Measurements from ENCODE around the gene MINAR2.

Gene MINAR2

DNA sequence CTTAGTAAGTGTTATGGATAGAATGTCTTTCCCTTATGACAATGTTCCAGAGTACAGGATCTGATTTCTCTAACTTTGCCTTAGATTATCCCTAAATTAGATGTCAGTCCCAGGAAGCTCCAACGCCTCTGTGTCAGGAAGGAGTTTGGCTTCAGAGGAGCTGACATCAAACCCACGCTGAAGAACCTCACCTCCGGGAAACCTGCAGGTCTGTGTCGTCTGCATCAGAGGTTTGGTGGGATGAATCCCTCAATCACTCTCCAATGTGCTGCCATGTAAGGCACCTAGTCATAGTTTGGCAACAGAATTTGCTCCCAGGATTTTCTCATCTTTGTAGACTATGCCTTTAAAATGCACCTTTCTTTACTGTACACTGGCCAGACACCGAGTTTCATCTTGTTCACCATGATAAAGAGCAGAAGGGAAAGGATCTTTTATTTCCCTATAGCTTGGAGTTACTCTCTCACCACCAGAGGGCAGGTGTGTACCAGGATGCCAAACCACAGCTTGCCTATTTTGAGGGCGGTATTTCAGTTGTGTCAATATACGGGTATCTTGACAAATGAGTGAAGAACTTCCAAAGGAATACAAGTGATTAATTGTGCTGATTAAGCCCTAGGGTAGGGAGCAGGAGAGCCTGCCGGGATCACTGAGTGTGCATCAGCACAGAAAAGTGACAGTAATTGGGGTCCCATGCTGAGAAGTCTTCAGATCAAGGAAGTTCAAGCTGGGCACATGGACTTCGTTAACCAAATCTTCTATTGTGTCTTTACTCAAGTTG lies 23.4 kb downstream of the MINAR2 start:
- no peak overlapping the region for H3K4me3 ChIP-seq (ENCODE audit: low read depth, low read length)

DNA sequence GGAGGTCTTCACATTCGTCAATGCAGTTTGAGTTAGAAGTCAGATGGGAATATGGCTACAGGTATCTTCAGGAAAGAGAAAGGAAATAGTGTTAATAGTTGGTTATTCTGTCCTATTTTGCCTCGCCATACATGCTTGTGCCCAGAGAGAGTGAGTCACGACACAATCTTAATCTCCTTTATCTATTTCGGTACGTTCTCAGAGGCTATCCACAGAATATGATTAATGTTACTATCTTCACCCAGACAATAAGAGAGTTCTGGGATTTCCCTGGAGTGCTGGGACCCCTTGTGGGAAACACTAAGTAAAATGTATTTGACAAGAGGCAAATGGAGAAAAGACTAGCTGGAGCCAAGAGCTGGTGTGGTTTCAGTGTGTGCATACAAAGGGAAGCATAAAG lies 25.5 kb downstream of the MINAR2 start:
- no peak overlapping the region for H3K4me3 ChIP-seq (ENCODE audit: low read depth, low read length)

DNA sequence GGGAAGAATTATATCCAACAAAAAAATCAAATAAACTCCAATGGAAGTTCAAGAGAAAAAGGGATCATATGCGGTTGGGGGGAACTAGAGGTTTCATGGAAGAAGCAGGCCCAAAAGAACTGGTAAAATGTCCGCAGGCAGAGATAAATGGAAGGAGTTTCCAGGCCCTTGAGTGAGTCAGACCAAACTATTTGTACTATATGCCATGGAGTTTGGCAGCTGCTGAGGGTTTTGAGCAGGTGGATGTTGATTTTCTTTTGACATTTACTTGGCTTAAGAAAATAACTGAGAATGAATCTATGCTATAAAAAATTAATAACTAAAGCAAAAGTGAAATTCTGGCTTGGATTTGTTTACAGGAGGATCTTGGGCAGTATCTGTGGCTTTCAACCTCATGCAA lies 33.7 kb downstream of the MINAR2 start:
- H3K4me3 ChIP-seq (ENCODE audit: low read depth, low read length) = no peak overlapping the region

GRCh38 chr5:129803403-129803802 lies 55.5 kb downstream of the MINAR2 start:
- no peak overlapping the region for H3K4me3 ChIP-seq (ENCODE audit: low read depth, low read length)

DNA sequence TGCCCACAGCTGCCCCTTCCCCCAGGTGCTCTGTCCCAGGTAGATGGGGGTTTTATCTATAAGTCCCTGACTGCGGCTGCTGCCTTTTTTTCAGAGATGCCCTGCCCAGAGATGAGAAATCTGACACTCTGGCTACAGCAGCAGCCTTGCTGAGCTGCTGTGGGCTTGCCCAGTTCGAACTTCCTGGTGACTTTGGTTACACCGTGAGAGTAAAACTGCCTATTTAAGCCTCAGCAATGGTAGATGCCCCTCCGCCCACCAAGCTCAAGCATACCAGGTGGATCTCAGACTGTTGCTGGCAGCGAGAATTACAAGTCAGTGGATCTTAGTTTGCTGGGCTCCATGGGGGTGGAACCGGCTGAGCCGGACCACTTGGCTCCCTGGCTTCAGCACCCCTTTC lies 56.8 kb downstream of the MINAR2 start:
- no peak overlapping the region for H3K4me3 ChIP-seq (ENCODE audit: low read depth, low read length)

DNA sequence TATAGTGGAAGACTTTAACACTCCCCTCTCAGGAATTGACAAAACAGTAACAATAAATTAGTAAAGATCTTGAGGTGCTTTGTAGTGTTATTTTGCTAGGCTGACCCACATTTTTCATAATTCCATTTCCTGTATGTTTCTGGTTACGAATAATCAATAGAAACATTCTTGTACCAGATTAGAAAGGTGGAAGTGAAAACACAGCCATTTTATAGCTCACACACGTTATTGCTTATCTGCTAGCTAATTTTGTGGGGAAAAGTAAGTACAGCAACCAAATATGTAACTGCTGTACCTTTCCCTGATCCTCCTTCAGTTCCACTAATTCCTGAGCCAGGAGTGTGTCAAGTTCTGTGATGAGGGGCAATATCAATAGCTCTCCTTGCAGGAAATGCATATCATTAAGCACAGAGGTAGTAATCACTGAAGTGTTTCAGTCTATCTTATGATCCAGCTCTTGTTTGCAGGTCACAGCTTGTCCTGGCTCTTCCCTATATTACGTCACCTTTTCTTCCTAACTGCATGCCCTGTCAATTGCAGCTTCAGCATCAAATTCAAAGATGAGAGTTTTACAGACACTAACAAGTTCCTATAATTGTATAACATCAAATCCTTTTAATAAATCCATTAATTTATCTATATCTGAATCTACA lies 59.4 kb downstream of the MINAR2 start:
- H3K4me3 ChIP-seq (ENCODE audit: low read depth, low read length) = no peak overlapping the region
